ENCODE measurements around the gene RGL2.

The RGL2 gene

DNA sequence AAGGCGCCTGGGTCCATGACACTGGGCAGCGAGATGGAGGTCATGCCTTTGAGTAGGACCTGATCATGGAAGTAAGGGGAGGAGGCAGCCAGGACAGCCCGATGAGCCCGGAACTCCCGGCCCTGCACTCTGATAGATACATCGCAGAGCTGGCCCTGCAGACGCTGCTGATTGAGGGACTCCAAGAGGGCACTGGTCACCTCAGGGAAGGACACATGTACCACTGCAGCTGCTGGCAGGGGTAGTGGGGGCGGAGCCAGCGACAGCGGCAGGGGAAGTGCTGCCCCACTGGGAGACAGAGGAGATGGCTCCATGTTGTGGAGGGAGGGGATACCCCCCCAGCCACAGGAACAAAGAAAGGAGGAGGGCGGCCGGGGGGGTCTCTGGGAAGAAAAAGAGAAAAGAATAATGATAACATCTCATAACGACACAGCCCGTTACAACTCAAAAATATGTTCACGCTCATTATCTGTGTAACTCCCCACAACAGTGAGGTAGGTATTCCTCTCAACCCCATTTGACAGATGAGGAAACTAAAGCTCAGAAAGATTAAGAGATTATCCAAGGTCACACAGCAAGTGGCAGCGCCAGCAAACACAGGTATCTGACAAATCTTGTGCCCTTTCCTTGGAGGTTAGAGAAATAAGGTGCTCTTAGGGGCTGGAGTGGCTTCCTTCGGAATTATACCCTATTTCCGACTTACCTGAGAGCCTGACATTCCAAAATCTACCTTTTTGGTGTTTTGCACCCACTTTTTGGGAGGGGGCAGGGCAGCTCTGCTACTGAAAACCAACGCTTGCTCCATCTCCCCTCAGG is 18.1 kb upstream of the RGL2 start:
- no peak for DNase-seq (ENCODE audit: low read depth)

DNA sequence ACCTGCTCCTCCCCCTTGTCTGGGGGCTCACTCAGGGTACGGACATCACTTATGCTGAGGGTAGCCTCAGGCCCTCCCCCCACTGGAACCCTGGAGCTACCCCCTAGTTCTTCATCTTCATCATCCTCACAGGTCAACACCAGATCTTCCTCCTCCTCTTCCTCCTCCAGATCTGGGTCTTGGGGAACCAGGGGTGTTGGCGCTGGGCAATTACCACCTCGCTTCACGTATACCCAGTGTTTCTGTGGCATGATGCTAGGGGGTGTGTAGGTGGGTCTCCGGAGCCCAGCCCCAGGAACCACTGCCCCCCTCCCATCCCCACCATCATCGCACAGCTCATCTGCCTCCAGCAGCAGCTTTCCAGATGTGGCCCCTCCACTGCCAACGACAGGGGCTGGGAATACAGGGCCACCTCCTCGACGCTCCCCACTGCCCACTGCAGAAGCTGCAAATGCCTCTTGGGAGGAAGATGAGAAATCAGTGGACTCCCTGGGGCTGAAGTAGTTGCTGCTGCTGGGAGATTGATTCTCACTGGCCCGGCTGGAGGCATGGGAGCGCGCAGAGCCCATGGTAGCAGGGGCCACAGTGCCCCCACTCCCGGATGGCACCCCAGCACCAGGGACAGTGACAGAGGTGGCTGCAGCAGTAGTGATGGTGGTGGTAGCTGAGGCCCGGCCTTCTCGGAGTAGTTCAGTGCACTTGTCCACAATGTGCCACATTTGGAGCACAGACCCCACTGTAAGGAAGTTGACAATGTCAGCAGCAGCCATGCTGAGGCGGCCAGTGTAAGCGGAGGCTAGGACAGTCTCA is 17.3 kb upstream of the RGL2 start:
- no peak for DNase-seq (ENCODE audit: low read depth)

GRCh38 chr6:33314943-33315792 is 16.4 kb upstream of the RGL2 start:
- DNase-seq (ENCODE audit: low read depth) = no peak

DNA sequence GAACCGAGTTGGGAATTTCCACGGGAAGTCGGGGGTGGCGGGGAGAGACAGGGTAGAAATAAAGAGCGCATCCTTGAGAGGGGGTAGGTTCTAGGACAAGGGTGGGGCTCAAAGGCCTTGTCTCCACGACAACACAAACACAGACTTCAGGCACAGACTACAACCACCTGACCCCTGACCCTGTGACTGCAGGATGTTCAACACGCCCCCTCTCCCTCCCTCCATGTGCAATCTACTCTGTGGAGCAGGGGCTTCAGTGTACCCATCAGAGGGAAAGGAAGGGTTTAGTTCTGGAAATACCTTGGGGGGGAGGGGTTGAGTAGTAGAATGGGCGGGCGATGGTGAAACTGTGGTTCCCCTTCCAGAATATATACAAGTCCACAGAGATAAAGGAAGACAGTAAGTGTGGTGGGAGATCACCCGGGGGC is 15.8 kb upstream of the RGL2 start:
- DNase-seq (ENCODE audit: low read depth) = no peak

DNA sequence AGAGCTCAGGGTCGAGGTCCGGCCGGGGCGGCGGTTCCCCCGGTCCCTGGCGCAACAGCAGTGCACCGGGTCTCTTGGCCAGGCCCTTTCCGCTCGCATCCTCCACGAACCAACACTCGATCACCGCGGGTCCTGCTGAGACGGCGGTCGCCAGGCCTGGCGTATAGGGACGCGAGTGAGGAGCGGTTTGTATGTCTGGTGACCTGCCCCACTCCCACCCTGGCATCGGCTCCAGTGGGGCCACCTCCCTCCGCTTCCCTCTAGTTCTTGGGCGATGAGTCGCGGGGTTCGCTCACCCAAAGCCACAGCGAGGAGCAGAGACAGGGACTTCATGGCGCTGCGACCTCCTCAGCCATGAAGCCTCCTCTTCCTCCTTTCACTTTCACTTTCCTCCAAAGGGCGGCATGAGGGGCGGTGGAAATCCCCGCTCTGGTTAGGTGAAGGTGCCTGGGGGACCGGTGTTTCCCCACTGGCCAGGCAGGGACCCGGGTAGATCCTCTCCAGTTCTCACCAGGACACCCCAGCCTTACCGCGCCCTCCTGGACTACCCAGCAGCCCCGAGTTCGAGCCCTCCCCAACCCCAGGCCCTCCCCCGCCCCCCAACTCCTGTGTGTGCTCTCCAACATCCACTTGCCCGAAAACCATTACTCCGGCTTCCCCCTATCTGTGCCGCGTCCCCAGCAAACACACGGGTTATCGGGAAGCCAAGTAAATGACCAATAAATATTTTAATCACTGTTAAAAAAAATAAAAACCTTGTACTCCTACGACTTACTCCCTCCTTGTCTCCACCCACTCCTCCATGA is 15.2 kb upstream of the RGL2 start, which contains the start of gene TAPBP:
Gene TAPBP (minus strand): TSS at position 370 of the 806 bp plus-strand sequence. CDS start 37 bp downstream, at position 333.
- DNase-seq (ENCODE audit: low read depth) = peak; percentile 77

DNA sequence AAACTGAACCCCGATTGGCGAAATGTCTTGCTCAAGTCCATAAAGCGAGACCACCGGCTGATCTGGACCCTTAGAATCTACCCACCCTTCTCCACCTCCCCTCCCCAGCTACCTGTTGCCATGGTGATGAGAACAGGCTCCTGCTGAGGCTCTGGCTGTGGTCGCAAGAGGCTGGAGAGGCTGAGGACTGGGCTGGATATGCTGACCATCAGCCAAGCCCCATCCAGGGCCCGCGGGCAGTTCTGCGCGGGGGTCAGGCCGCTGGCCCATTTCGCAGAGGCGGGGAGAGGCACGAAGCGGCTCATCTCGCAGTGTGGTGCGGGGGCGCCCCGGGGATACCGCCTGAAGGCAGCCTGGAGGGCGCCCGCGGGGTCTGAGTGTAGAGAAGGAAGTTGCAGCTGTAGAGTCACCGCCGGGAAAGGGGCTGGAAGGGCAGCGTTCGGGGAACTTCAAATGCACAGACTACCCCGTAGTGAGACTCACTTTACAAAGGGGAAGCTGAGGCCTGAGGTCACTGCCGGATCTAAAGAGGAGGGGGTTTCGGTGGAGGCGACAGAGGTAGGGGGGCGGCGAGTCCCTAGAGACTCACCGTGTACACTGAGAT is 14.5 kb upstream of the RGL2 start:
- no peak for DNase-seq (ENCODE audit: low read depth)

GRCh38 chr6:33312361-33313104 is 13.8 kb upstream of the RGL2 start:
- DNase-seq (ENCODE audit: low read depth) = peak; percentile 66

DNA sequence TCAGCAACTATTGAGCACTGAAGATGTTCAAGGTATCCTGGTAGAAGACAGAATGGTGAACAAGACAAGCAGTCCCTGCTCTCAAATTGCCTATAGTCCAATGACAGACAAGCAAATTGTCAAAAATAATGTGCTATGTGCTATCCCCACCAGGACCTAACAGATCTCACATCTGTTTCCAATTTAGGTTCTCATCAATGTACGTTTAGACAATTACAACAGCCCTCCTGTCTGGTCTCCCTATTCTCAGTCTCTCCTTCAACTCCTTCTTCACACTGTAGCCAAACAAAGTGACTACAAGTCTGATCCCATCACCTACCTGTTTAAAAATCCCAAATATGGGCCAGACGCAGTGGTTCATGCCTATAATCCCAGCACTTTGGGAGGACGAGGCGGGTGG is 7.6 kb upstream of the RGL2 start:
- DNase-seq (ENCODE audit: low read depth) = no peak

DNA sequence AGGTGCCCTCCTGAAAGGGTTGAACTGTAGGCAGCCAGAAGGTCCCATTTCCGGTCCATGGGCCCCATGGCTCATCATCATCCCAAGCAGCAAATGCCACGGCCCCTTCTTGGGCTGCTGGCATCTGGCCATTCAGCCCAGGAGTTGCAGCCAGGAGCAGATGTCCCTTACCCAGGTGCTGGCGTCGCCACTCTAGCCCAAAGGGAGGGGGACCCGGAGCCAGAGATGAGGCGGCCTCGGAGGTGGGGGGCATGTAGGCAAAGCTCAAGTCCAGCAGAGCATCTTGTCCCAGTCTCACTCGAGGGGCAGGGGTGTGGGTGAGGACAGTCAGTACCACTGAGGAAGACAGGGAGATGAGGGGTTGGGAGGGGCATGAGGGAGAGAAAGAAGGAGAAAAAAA is 6.3 kb upstream of the RGL2 start:
- no peak for DNase-seq (ENCODE audit: low read depth)

DNA sequence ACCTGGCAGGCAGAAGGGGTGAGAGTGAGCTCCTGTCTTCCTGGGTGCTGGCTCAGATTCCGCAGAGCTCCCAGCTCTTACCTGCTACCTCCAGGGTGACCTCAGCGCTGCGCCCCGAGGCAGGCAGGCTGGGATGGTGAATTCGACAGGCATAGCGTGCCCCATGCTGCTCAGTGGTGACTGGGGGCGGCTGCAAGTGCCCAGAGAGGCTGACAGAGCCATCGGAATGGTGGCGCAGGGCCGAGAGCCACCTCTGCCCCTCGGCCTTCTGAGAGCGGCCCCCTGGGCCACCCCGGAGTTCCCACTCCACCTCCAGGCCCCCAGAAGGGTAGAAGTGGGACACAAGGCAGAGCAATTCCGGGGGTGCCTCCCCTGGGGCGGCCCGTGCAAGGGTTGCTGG is 5.5 kb upstream of the RGL2 start:
- no peak for DNase-seq (ENCODE audit: low read depth)

DNA sequence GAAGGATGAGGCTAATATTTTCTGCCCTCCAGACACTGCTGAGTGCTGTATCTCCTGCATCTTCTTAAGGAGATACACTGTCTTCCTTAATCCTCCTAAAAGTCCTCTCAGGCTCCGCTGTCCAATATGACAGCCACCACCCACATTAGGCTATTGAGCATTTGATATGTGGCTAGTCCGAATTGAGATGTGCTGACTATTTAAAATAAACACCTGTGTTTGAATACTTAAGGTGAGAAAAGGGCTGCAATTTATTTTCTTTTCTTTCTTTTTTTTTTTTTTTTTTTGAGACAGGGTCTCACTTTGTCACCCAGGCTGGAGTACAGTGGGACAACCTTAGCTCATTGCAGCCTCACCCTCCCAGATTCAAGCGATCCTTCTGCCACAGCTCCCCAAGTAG is 3.1 kb upstream of the RGL2 start:
- no peak for DNase-seq (ENCODE audit: low read depth)

DNA sequence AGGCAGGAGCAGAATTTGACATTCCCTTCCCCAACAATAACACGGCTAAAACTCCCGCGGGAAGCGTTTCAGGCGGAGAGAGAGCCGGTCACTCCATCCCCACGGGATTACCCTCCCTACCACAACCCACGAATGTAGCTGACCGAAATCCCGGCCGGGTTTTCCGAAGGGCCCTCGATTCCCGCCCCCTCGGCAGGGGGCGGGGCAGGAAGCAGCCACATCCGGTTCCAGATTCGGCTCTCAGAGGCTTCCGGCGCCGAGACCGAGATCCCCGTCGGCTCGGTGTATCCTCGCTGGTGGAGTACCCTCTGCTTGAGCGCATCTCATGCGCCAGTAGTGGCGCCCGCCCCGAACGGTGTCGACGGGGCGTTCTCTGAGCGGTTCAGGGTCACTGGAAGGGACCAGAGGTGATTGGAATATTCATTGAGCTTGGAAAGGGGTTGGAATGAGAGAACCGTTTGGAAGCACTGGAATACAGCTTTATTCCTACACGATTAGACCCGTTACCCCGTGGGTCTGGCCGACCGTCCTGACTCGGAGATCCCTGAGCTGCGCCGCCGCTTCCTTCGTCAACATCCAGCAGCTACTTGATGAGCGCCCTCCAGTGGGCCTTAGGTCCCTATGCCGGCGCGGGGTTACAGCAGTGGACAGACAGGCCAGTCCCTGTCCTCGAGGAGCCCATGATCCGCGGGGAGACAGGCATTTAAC is 649 bp upstream of the RGL2 start:
- peak; percentile 94 for DNase-seq (ENCODE audit: low read depth)

DNA sequence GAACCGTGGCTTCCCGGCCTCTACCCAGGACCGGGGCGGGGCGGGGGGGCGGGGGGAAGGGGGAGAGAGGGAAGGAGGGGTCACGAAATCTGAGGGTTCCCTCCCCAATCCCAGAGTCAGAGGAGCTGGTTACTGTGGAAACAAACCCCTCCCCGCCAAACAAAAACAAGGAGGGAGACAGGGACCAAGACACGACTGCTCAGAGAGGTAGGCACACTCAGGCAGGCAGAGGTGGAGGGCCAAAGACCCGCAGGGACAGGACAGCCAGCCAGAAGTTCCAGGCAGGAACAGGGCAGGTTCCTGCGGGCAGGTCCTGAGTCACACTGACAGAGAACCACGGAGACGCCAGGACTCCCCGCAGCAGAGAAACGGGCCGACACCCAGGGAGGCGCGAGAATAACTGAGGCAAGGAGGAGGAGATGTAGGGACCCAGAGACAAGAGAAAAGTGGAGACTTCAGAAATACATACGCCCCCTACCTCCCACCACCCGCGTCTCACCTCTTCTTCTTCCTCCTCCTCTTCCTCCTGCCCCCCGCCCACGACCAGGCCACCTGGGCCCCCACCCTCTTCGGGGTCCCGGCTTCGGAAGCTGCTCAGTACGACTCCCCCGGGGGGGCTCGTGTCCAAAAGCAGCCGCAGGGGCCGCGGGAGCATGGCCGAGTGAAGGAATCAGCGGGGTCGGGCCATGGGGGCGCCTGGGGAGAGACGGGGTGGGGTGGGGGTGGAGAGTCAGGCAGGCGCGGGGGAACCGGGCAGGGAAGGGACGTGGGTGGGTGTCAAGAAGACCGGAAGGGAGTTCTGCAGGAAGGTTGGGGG is 578 bp downstream of the RGL2 start:
- peak; percentile 59 for DNase-seq (ENCODE audit: low read depth)

DNA sequence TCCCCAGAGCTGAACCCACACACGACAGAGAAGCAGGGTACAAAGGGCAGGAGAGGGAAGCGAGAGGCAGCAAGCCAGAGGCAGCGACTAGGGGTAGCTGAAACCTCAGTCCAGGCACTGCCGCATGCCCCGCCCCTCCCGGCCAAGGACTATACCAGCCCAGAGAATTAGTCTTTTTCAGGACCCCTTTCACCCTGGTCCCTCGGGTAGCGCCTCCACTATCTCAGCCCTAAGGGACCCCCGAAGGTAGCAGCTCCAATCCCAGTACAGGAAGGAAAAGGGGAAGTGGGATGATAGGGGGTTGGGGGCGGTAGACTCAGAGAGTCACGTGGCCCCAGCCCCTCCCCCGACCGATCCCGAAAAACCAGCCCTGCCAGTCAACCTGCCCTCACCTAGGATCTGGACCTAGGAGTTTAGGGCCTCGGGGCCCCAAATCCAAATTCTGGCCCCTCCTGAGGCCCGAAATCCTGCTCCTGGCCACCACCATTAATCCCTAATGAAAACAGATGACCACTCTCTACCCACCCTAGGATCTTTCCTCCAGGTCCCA is 1.3 kb downstream of the RGL2 start:
- no peak for DNase-seq (ENCODE audit: low read depth)

- no peak for DNase-seq (ENCODE audit: low read depth)
Measured at GRCh38 chr6:33296797-33297405, 1.8 kb downstream of the RGL2 start.

- no peak for DNase-seq (ENCODE audit: low read depth)
Measured at GRCh38 chr6:33295621-33296369, 2.9 kb downstream of the RGL2 start.
